HG02678 (cell line): ENCODE measurements around the gene NTHL1.

Experiments used
- ATAC-seq: cut with Tn5 transposase; IDR thresholded peaks from one replicate; pipeline ENCODE4 v1.9.1; 2021; ENCODE audit warnings: mild to moderate bottlenecking, moderate library complexity; ENCODE audit not compliant: unreplicated experiment

The NTHL1 gene

GRCh38 chr16:2084895-2085625 is 37.4 kb upstream of the NTHL1 start:
- no peak for ATAC-seq

GRCh38 chr16:2083876-2084780 is 36.5 kb upstream of the NTHL1 start:
- no peak for ATAC-seq

GRCh38 chr16:2083409-2083808 is 35.8 kb upstream of the NTHL1 start:
- no peak for ATAC-seq

GRCh38 chr16:2082983-2083364 is 35.3 kb upstream of the NTHL1 start:
- ATAC-seq: no peak

GRCh38 chr16:2082171-2082982 is 34.7 kb upstream of the NTHL1 start:
- no peak for ATAC-seq

GRCh38 chr16:2081201-2082084 is 33.8 kb upstream of the NTHL1 start:
- no peak for ATAC-seq

GRCh38 chr16:2079991-2080390 is 32.4 kb upstream of the NTHL1 start:
- ATAC-seq: no peak

GRCh38 chr16:2079311-2079800 is 31.7 kb upstream of the NTHL1 start:
- ATAC-seq: no peak

GRCh38 chr16:2078691-2079090 is 31.1 kb upstream of the NTHL1 start:
- ATAC-seq: no peak

GRCh38 chr16:2078096-2078495 is 30.5 kb upstream of the NTHL1 start:
- ATAC-seq: no peak

GRCh38 chr16:2077696-2078095 is 30.1 kb upstream of the NTHL1 start:
- no peak for ATAC-seq

- ATAC-seq: no peak
Observed at GRCh38 chr16:2077016-2077415, 29.4 kb upstream of the NTHL1 start.

- no peak for ATAC-seq
Observed at GRCh38 chr16:2076072-2076865, 28.6 kb upstream of the NTHL1 start.

GRCh38 chr16:2075631-2076030 is 28.0 kb upstream of the NTHL1 start:
- no peak for ATAC-seq

GRCh38 chr16:2074071-2074470 is 26.4 kb upstream of the NTHL1 start:
- ATAC-seq: no peak

GRCh38 chr16:2072926-2073325 is 25.3 kb upstream of the NTHL1 start:
- no peak for ATAC-seq

- ATAC-seq: no peak
Observed at GRCh38 chr16:2071454-2072202, 24.0 kb upstream of the NTHL1 start.

GRCh38 chr16:2070576-2071453 is 23.2 kb upstream of the NTHL1 start:
- ATAC-seq: no peak
